ENCODE data around the gene TM2D3. TPM values are rescaled to one million over a fixed set of nuclear protein-coding genes. Genes with fewer than 3 reads are reported as not detected.

The TM2D3 gene
- total RNA-seq, 1 donor from 2014 or later: 55.3 TPM

DNA sequence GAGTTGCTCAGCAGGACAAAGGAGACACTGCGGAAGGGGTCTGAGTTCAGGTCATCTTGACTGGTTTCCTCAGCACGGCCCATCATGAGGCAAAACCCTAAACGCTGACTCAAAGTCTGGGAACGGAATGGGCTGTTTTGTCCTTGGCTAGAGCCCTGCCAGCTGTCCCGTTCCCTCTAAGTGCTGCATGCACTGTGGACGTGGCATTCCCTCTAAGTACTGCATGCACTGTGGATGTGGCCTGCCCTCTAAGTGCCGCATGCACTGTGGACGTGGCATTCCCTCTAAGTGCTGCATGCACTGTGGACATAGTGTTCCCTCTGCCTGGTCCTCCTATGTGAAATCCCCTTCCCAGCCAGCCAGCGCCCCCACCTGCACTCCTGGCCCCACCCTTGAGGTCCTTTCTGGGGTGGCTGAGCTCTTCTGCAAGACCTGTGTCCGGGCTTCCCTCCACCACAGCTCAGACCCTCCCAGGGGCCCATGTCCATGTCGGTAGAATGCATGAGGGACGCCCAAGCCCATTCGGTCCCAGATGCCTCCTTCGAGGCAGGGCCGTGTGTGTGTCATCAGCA, 36.7 kb downstream of the TM2D3 start:
- H3K4me1 Mint-ChIP-seq (ENCODE audit: unreplicated experiment): peaks cover 31% of the 10 kb centered on the region
- DNase-seq (ENCODE audit: extremely low spot score, unreplicated experiment): no peak
- no peaks in the 10 kb centered on the region for H3K27me3 Mint-ChIP-seq (ENCODE audit: unreplicated experiment)
- no peaks in the 10 kb centered on the region for H3K9me3 Mint-ChIP-seq (ENCODE audit: unreplicated experiment)
- no peaks in the 10 kb centered on the region for H3K36me3 Mint-ChIP-seq (ENCODE audit: unreplicated experiment)
- TF ChIP-seq, protein P1, sequence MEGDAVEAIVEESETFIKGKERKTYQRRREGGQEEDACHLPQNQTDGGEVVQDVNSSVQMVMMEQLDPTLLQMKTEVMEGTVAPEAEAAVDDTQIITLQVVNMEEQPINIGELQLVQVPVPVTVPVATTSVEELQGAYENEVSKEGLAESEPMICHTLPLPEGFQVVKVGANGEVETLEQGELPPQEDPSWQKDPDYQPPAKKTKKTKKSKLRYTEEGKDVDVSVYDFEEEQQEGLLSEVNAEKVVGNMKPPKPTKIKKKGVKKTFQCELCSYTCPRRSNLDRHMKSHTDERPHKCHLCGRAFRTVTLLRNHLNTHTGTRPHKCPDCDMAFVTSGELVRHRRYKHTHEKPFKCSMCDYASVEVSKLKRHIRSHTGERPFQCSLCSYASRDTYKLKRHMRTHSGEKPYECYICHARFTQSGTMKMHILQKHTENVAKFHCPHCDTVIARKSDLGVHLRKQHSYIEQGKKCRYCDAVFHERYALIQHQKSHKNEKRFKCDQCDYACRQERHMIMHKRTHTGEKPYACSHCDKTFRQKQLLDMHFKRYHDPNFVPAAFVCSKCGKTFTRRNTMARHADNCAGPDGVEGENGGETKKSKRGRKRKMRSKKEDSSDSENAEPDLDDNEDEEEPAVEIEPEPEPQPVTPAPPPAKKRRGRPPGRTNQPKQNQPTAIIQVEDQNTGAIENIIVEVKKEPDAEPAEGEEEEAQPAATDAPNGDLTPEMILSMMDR (IDR thresholded peaks at IDR 0.05): no peak
- H3K27ac Mint-ChIP-seq (ENCODE audit: unreplicated experiment): no peak overlapping the region
- no peak overlapping the region for H3K4me3 Mint-ChIP-seq (ENCODE audit: unreplicated experiment)

DNA sequence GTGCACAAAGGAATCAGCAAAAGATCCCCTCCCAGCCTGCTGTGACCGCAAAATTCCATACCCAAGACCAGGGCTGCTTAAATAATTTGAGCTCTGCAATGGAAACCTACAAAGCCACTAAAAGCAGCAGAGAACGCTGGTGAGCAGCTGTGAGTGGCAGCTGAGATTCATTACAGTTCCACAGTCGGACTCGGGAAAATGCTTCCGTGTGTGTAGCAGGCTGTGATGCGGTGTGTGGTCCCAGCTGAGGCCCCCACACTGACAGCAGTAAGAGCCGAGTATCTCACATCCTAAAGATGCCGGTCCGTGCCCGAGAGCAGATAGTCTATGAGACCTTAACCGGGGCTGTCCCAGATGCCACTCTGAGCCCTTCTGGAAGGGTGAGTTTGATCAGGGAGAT, 37.4 kb downstream of the TM2D3 start:
- Mint-ChIP-seq H3K4me1 (ENCODE audit: unreplicated experiment) (peaks cover 31% of the 10 kb centered on the region), H3K27ac (ENCODE audit: unreplicated experiment) (no peak overlapping the region), H3K9me3 (ENCODE audit: unreplicated experiment) (no peaks in the 10 kb centered on the region), H3K27me3 (ENCODE audit: unreplicated experiment) (no peaks in the 10 kb centered on the region), H3K4me3 (ENCODE audit: unreplicated experiment) (no peak overlapping the region), H3K36me3 (ENCODE audit: unreplicated experiment) (no peaks in the 10 kb centered on the region)
- TF ChIP-seq, protein P1 (IDR thresholded peaks at IDR 0.05): no peak
- DNase-seq (ENCODE audit: extremely low spot score, unreplicated experiment): no peak

DNA sequence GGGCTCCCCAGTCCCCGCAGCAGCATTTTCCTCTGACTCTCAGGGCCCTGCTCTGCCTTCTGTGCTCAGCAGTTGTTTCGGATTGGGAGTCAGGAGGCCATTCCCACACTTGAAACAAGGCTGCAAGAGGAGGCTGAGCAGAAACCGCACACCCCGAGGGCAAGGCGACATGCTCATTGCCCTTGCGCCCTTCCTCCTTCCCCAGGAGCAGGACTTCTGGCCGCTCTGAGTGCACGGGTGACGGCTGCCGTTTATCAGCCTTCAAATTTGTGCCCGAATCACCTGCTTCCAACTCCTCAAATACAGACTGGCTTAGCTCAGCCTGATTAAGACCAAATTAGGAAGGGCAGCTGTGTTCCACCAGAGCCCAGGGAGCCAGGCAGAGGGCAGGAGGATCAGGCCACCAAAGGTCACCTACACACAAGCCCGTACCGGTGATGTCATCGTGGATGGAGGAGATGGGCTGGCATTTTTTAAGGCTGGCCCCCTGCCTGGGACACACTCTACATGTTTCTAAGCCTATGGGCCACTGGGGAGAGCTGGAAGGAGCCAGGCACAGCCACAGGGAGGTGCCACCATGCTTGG, 38.1 kb downstream of the TM2D3 start:
- Mint-ChIP-seq H3K4me3 (ENCODE audit: unreplicated experiment) (no peak overlapping the region), H3K27me3 (ENCODE audit: unreplicated experiment) (no peaks in the 10 kb centered on the region), H3K27ac (ENCODE audit: unreplicated experiment) (no peak overlapping the region), H3K9me3 (ENCODE audit: unreplicated experiment) (no peaks in the 10 kb centered on the region), H3K36me3 (ENCODE audit: unreplicated experiment) (no peaks in the 10 kb centered on the region), H3K4me1 (ENCODE audit: unreplicated experiment) (peaks cover 31% of the 10 kb centered on the region)
- DNase-seq (ENCODE audit: extremely low spot score, unreplicated experiment): no peak
- TF ChIP-seq, protein P1 (IDR thresholded peaks at IDR 0.05): no peak

DNA sequence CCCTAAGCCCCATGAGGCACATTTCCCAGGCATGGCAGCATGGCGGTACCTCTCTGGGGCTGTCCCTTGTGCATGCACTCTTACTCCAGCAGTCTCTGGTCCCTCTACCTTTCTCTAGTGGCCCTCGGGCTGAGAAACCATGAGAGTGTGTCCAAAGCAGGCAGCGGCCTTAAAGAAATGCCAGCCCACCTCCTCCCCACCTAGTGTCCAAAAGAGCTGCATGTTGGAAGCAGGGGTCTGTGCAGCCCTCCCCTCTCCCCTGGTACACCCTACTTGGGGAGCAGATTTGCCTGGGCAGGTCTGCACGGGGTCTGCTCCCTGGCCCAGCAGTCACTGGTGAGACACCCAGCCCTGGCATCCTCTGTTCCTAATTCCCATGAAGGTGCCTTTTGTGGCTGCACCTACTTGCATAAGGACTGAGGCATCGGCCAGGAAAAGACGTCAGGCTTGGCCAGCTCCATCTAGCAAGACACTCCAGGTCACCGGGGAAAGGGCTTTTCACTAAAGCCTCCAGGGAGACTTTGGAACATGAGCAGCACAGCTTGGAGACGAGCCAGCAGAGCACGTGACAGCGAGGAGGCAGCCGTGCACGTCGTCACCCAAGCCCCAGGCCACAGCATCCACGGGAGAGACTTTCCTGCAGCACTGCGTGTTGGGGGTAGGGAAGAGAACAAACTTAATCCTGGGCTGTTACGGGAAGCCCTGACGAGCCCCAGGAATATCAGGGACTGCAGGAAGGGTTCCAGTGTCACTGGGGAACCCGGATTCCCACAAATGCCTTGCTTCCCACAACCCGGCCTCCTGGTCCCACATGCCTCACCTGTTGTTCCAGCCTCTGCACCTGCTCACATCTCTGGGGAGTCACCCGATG, 38.8 kb downstream of the TM2D3 start:
- TF ChIP-seq, protein P1 (IDR thresholded peaks at IDR 0.05): no peak
- H3K9me3 Mint-ChIP-seq (ENCODE audit: unreplicated experiment): no peaks in the 10 kb centered on the region
- H3K27me3 Mint-ChIP-seq (ENCODE audit: unreplicated experiment): no peaks in the 10 kb centered on the region
- no peak for DNase-seq (ENCODE audit: extremely low spot score, unreplicated experiment)
- H3K4me3 Mint-ChIP-seq (ENCODE audit: unreplicated experiment): no peak overlapping the region
- no peaks in the 10 kb centered on the region for H3K36me3 Mint-ChIP-seq (ENCODE audit: unreplicated experiment)
- peaks cover 31% of the 10 kb centered on the region for H3K4me1 Mint-ChIP-seq (ENCODE audit: unreplicated experiment)
- H3K27ac Mint-ChIP-seq (ENCODE audit: unreplicated experiment): no peak overlapping the region

DNA sequence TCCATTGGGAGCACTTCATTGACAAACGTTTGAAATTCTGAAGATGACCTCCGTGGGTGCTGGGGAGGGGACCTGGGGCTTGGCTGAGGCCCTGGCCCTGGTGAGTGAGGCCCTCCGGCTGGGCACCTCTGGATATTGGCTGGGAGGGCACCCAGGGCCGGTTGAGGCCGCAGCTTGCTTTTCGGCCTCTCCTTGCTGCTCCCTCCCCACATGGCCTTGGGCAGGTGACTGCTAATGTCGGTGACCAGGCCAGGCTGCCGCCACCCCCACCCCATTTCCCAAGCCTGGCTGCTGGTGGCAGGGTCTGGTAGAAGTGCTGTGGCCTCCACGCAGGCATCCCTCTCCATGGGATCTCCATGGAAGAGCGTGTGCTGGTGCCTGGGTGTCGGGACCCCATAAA, 39.5 kb downstream of the TM2D3 start:
- no peaks in the 10 kb centered on the region for H3K27me3 Mint-ChIP-seq (ENCODE audit: unreplicated experiment)
- no peak overlapping the region for H3K4me3 Mint-ChIP-seq (ENCODE audit: unreplicated experiment)
- H3K36me3 Mint-ChIP-seq (ENCODE audit: unreplicated experiment): no peaks in the 10 kb centered on the region
- peaks cover 32% of the 10 kb centered on the region for H3K4me1 Mint-ChIP-seq (ENCODE audit: unreplicated experiment)
- no peak for DNase-seq (ENCODE audit: extremely low spot score, unreplicated experiment)
- TF ChIP-seq, protein P1 (IDR thresholded peaks at IDR 0.05): no peak
- no peak overlapping the region for H3K27ac Mint-ChIP-seq (ENCODE audit: unreplicated experiment)
- H3K9me3 Mint-ChIP-seq (ENCODE audit: unreplicated experiment): no peaks in the 10 kb centered on the region
